IPS DF 6.9 (cell line): ENCODE data around the gene C2orf42.
"Not testable (repeated sequence)": the region's sequence is repeated elsewhere in the genome, so short reads cannot be mapped to it uniquely, and the experiment has no call there.

ENCODE experiments used
- DNase-seq: peaks from one replicate; pipeline ENCODE4 v3.0.0-alpha.2; 2013; ENCODE audit warnings: low read depth, low spot score
- H3K27ac ChIP-seq: one replicate; pipeline ENCODE4 v1.5.1; 2013; ENCODE audit warnings: low read length, control low read depth
- H3K27me3 ChIP-seq: 2 replicates; pipeline ENCODE4 v1.6.1; 2013; ENCODE audit warnings: mild to moderate bottlenecking, low read length; ENCODE audit not compliant: control insufficient read depth, insufficient read depth
- H3K36me3 ChIP-seq: 2 replicates; pipeline ENCODE4 v1.6.1; 2013; ENCODE audit warnings: low read length; ENCODE audit not compliant: control insufficient read depth, insufficient read depth
- H3K4me1 ChIP-seq: 2 replicates; pipeline ENCODE4 v1.6.1; 2013; ENCODE audit warnings: low read length; ENCODE audit not compliant: control insufficient read depth, insufficient read depth
- H3K4me3 ChIP-seq: 2 replicates; pipeline ENCODE4 v1.5.1; 2013; ENCODE audit warnings: mild to moderate bottlenecking, low read length
- H3K9me3 ChIP-seq: 2 replicates; pipeline ENCODE4 v1.6.1; 2013; ENCODE audit warnings: low read length, inconsistent platforms; ENCODE audit not compliant: control insufficient read depth, insufficient read depth
- WGBS: extraction: QIAGEN DNeasy Blood & Tissue Kit; methylation state at CpG from one replicate; pipeline ENCODE4 v1.1.7; 2013; ENCODE audit warnings: mixed read lengths, missing lambda C conversion rate; ENCODE audit not compliant: insufficient read length, insufficient coverage; 5-methylcytosine and 5-hydroxymethylcytosine counted together

The C2orf42 gene

GRCh38 chr2:70132244-70133126 lies 58.3 kb downstream of the C2orf42 start:
- Histone ChIP-seq H3K9me3 (no peaks in the 10 kb centered on the region), H3K4me1 (no peaks in the 10 kb centered on the region; the same call in 1 of the 2 replicates), H3K27me3 (no peaks in the 10 kb centered on the region), H3K36me3 (no peaks in the 10 kb centered on the region), H3K4me3 (no peak overlapping the region), H3K27ac (no peak overlapping the region)
- DNase-seq, result no peak
- WGBS, result no CpG with 5 or more reads among the region's 8 CpGs

- not testable (repeated sequence) for H3K27me3 ChIP-seq, H3K4me1 ChIP-seq, H3K4me3 ChIP-seq, H3K36me3 ChIP-seq, H3K27ac ChIP-seq, H3K9me3 ChIP-seq, DNase-seq
- WGBS, result 100% methylated on average over 2 of the region's 17 CpGs
Measured at GRCh38 chr2:70131344-70132143, 59.3 kb downstream of the C2orf42 start.

GRCh38 chr2:70128005-70128404 lies 62.8 kb downstream of the C2orf42 start:
- peaks cover 1% of the 10 kb centered on the region; the same call in 1 of the 2 replicates for H3K4me1 ChIP-seq
- no peak overlapping the region for H3K27ac ChIP-seq

DNA sequence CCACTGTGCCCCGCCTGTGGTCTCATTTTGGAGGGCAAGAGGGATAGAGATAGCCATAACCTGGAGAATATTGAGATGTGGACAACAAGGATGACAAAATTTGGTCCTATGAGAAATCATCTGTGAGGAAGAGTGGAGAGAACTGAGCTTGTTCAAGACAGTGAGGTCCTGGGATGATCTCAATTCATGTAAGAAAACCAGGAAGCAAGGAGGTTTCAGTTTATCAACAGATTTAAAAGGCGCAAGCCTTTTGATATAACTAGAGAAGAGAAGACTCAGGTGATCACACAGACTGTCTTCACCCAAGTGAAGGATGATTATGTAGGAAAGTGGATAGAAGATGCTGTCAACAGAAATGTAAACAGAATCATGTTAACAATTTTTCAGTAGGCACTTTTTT lies 64.4 kb downstream of the C2orf42 start:
- Histone ChIP-seq H3K36me3 (no peaks in the 10 kb centered on the region), H3K27me3 (no peaks in the 10 kb centered on the region), H3K27ac (no peak overlapping the region), H3K4me1 (peaks cover 2% of the 10 kb centered on the region; the same call in 1 of the 2 replicates), H3K4me3 (no peak overlapping the region), H3K9me3 (no peaks in the 10 kb centered on the region)
- no peak for DNase-seq
- no CpG with 5 or more reads among the region's 2 CpGs for WGBS

More at GRCh38 chr2:70128005-70128404, 62.8 kb downstream of the C2orf42 start:
- no CpG with 5 or more reads among the region's 1 CpG for WGBS
- Histone ChIP-seq H3K4me3 (no peak overlapping the region), H3K36me3 (no peaks in the 10 kb centered on the region), H3K9me3 (no peaks in the 10 kb centered on the region), H3K27me3 (no peaks in the 10 kb centered on the region)
- no peak for DNase-seq

GRCh38 chr2:70125498-70125898 lies 65.3 kb downstream of the C2orf42 start:
- H3K4me1 ChIP-seq, result peaks cover 2% of the 10 kb centered on the region; the same call in 1 of the 2 replicates
- H3K9me3 ChIP-seq, result no peaks in the 10 kb centered on the region
- H3K4me3 ChIP-seq, result no peak overlapping the region; the same call in 1 of the 2 replicates
- no peak for DNase-seq
- no peaks in the 10 kb centered on the region for H3K36me3 ChIP-seq
- H3K27ac ChIP-seq, result no peak overlapping the region
- H3K27me3 ChIP-seq, result no peaks in the 10 kb centered on the region
- WGBS, result no CpG with 5 or more reads among the region's 13 CpGs

GRCh38 chr2:70124983-70125480 lies 65.8 kb downstream of the C2orf42 start:
- Histone ChIP-seq H3K4me3 (peak overlapping the region; percentile 55; the same call in 1 of the 2 replicates), H3K9me3 (no peaks in the 10 kb centered on the region), H3K4me1 (peaks cover 2% of the 10 kb centered on the region; the same call in 1 of the 2 replicates), H3K27ac (no peak overlapping the region), H3K36me3 (no peaks in the 10 kb centered on the region), H3K27me3 (no peaks in the 10 kb centered on the region)
- DNase-seq, result no peak
- no CpG with 5 or more reads among the region's 36 CpGs for WGBS

DNA sequence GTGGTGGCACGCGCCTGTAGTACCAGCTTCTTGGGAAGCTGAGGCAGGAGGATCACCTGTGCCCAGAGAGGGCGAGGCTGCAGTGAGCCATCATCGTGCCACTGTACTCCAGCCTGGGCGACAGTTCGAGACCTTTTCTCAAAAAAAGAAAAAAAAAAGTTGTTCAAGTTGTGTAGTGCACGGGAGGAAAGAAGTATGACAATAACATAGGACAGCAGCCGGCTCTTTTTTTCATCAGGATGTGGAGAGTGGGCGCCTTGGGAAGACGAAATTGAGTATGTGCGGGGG lies 67.0 kb downstream of the C2orf42 start:
- no peak for DNase-seq
- Histone ChIP-seq H3K9me3 (no peaks in the 10 kb centered on the region), H3K27me3 (no peaks in the 10 kb centered on the region), H3K4me1 (peaks cover 6% of the 10 kb centered on the region), H3K4me3 (peak overlapping the region; percentile 60; the same call in 1 of the 2 replicates), H3K36me3 (no peaks in the 10 kb centered on the region), H3K27ac (peak overlapping the region; percentile 20)
- no CpG with 5 or more reads among the region's 11 CpGs for WGBS

DNA sequence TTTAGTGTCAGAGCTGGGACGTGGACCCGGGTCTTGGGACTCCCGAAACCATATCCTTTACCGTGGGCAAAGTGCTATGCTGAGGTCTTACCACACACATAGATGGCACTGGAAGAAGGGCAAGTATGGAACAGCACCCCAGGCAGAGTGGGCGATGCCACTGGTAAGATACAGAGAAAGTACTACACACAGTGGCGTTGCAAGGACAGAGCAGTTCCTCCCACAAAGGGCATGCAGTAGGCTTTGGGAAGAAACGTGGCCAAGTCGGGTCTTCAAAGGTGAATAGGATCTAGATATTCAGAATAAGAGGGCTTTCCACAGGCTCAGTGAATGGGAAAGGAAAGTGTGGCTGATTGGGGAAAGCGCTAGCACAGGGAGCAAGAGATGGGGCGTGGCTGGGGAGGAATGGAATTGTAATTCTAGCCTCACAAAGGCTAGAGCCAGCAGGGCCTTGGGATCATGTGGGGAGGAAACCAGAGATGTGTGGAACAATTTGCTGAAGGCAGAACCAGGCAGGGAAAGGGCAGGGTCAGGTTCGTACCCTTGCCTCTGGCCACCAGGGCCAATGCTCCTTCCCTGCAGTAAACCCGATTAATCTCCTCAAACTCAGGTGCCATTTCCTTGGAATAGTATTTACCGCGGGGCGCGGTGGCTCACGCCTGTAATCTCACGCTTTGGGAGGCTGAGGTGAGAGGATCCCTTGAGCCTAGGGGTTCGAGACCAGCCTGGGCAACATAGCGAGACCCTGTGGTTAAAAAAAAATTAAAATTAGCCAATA lies 67.6 kb downstream of the C2orf42 start:
- Histone ChIP-seq H3K4me1 (peaks cover 6% of the 10 kb centered on the region), H3K27ac (peak overlapping the region; percentile 20), H3K36me3 (no peaks in the 10 kb centered on the region), H3K9me3 (no peaks in the 10 kb centered on the region), H3K27me3 (no peaks in the 10 kb centered on the region), H3K4me3 (peak overlapping the region; percentile 60; the same call in 1 of the 2 replicates)
- WGBS, result no CpG with 5 or more reads among the region's 20 CpGs
- DNase-seq, result no peak

DNA sequence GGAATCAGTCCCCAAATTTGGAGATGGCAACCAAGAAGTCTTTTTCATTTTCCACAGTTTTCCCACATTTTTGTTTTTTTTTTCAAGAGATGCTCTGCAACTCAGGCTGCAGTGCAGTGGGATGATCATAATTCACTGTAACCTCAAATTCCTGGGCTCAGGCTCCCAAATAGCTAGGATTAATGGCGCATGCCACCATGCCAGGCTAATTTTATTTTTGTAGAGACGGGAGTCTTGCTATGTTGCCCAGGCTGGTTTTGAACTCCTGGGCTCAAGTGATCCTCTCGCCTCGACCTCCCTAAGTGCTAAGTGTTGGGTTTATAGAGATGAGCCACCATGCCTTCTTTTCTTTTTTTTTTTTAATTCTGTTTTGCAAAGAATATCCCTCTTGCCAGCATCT lies 68.3 kb downstream of the C2orf42 start:
- Histone ChIP-seq H3K4me3 (no peak overlapping the region), H3K36me3 (no peaks in the 10 kb centered on the region), H3K9me3 (no peaks in the 10 kb centered on the region), H3K27me3 (no peaks in the 10 kb centered on the region), H3K4me1 (peaks cover 6% of the 10 kb centered on the region), H3K27ac (no peak overlapping the region)
- no peak for DNase-seq
- no CpG with 5 or more reads among the region's 4 CpGs for WGBS
